Immature natural killer cell (primary cell): ENCODE measurements around the gene PHF23. TPM values are rescaled to one million over a fixed set of nuclear protein-coding genes. Genes with fewer than 3 reads are reported as not detected.
A peak's percentile ranks its signal among the peaks of the same experiment; 100 is the strongest.
"Not testable (repeated sequence)": the region's sequence is repeated elsewhere in the genome, so short reads cannot be mapped to it uniquely, and the experiment has no call there.

ENCODE experiments used
- DNase-seq, 3 donors: peaks; one replicate each; pipeline ENCODE4 v3.0.0; 2022; ENCODE audit warnings: mixed read lengths in 1 of 3
- H3K27ac Mint-ChIP-seq, 6 donors: one replicate each; pipeline ENCODE4 v1.8.0; 2020; ENCODE audit warnings: mixed read lengths in 6 of 6, mild to moderate bottlenecking in 5 of 6, inconsistent platforms in 4 of 6, moderate library complexity in 3 of 6
- H3K27me3 Mint-ChIP-seq, 3 donors: one replicate each; pipeline ENCODE4 v1.8.0; 2020 to 2021; ENCODE audit warnings: low read depth in 3 of 3, mild to moderate bottlenecking in 3 of 3, mixed read lengths in 3 of 3, moderate library complexity in 3 of 3, inconsistent platforms in 1 of 3
- H3K36me3 Mint-ChIP-seq, 3 donors: one replicate each; pipeline ENCODE4 v1.8.0; 2020; ENCODE audit warnings: mixed read lengths in 3 of 3, inconsistent platforms in 2 of 3, mild to moderate bottlenecking in 2 of 3
- H3K4me1 Mint-ChIP-seq, 2 donors: one replicate each; pipeline ENCODE4 v1.8.0; 2020; ENCODE audit warnings: inconsistent platforms in 2 of 2, mild to moderate bottlenecking in 2 of 2, mixed read lengths in 2 of 2, moderate library complexity in 1 of 2
- H3K4me3 Mint-ChIP-seq, 5 donors: one replicate each; pipeline ENCODE4 v1.8.0; 2020; ENCODE audit warnings: mild to moderate bottlenecking in 5 of 5, mixed read lengths in 5 of 5, inconsistent platforms in 3 of 5, moderate library complexity in 3 of 5
- H3K9me3 Mint-ChIP-seq, 6 donors: one replicate each; pipeline ENCODE4 v1.8.0; 2020; ENCODE audit warnings: mild to moderate bottlenecking in 6 of 6, mixed read lengths in 6 of 6, inconsistent platforms in 4 of 6, moderate library complexity in 3 of 6
- polyA plus RNA-seq, 3 donors: library from polyadenylated mRNA; unstranded; fragments of 300-500 nt; fragmentation: Illumina TruSeq; gene quantifications; one replicate each; pipeline ENCODE4 v1.2.3, GENCODE V29; 2021

PHF23 gene
- polyA plus RNA-seq, 3 donors from 2014 or later: 11.9 to 41.4 (median 17.7) TPM

DNA sequence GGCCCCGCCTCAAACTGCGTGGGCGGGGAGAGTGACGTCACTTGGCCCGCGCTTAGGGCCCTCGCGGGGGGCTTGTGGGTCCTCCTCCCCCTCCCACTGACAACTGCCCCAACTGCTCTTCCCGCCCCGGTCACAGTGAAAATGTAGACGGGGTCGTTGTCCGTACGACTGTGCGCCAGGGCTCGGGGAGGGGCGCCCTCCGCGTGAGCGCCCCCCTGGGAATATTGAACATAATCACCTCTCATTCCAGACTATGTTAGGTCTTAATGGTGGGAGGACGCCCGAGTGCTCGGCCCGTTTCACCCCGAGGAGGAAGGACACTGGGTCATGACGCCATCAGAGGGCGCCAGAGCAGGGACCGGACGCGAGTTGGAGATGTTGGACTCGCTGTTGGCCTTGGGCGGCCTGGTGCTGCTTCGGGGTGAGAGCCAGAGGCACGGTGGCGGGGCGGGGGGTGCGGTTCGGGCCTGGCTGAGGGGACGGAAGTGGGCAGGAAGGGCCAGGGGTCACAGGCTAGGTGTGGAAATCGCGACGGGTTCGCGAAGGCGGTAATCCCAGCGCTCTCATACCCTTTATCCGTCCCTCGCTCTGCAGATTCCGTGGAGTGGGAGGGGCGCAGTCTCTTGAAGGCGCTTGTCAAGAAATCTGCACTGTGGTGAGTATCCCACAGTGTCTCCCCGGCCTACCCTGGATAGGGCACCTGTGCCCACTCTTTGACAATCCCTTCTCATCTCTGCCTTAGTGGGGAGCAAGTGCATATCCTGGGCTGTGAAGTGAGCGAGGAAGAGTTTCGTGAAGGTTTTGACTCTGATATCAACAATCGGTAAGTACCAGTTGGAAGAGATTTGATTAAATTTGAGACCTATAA lies 13.2 kb upstream of the PHF23 start, which contains the start of gene ELP5:
ELP5 (plus strand) TSS at position 40 of the 868 bp plus-strand sequence; CDS start at position 376, 336 bp downstream.
- DNase-seq: peak; percentile 90 to 92 (median 91)
- peaks cover 44 to 51% of the 10 kb centered on the region in 2 donors for H3K4me1 Mint-ChIP-seq
- H3K4me3 Mint-ChIP-seq: peak within 1 kb of the TSS; percentile 96 to 98 (median 97)
- peaks cover 11 to 13% (median 12%) of the 10 kb centered on the region in 3 donors for H3K27me3 Mint-ChIP-seq
- H3K27ac Mint-ChIP-seq: peak within 1 kb of the TSS; percentile 99 to 100 (median 100)
- peaks cover 9 to 22% (median 13%) of the 10 kb centered on the region in 3 donors for H3K36me3 Mint-ChIP-seq
- H3K9me3 Mint-ChIP-seq: no peaks in the 10 kb centered on the region

DNA sequence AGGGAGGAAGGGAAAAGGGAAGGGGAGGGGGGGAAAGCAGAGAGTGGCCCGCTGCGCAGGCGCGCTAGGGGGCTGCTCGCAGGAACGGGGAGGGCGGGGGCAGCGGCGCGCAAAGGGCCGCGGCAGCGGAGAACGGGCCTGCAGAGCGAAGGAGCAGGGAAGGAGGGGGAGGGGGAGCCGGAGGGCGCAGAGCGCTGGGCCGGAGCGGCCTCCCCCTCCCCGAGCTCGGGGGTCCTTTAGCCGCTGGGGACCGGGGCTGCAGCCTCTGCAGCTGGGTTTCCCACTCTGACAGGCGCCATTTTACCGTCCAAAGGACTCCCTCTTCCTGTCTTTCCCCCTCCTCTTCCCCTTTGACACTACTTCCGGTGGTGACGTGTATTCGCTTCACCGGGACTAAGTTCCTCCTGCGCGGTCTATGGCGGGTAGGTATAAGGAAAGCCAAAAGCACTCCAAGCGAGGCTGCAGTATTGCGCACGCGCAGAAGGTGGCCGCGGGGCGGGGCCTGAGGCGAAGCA lies 12.5 kb upstream of the PHF23 start, which contains the start of gene CTDNEP1:
CTDNEP1 (minus strand) TSS at position 74 of the 515 bp plus-strand sequence. CDS start 438 bp downstream, outside the sequence.
- peak within 1 kb of the TSS; percentile 99 to 100 (median 100) for H3K27ac Mint-ChIP-seq
- no peaks in the 10 kb centered on the region for H3K9me3 Mint-ChIP-seq
- peaks cover 9 to 20% (median 11%) of the 10 kb centered on the region in 3 donors for H3K36me3 Mint-ChIP-seq
- H3K4me1 Mint-ChIP-seq: peaks cover 43 to 51% of the 10 kb centered on the region in 2 donors
- peaks cover 11 to 13% (median 12%) of the 10 kb centered on the region in 3 donors for H3K27me3 Mint-ChIP-seq
- peak; percentile 99 for DNase-seq
- H3K4me3 Mint-ChIP-seq: peak within 1 kb of the TSS; percentile 96 to 98 (median 97)

DNA sequence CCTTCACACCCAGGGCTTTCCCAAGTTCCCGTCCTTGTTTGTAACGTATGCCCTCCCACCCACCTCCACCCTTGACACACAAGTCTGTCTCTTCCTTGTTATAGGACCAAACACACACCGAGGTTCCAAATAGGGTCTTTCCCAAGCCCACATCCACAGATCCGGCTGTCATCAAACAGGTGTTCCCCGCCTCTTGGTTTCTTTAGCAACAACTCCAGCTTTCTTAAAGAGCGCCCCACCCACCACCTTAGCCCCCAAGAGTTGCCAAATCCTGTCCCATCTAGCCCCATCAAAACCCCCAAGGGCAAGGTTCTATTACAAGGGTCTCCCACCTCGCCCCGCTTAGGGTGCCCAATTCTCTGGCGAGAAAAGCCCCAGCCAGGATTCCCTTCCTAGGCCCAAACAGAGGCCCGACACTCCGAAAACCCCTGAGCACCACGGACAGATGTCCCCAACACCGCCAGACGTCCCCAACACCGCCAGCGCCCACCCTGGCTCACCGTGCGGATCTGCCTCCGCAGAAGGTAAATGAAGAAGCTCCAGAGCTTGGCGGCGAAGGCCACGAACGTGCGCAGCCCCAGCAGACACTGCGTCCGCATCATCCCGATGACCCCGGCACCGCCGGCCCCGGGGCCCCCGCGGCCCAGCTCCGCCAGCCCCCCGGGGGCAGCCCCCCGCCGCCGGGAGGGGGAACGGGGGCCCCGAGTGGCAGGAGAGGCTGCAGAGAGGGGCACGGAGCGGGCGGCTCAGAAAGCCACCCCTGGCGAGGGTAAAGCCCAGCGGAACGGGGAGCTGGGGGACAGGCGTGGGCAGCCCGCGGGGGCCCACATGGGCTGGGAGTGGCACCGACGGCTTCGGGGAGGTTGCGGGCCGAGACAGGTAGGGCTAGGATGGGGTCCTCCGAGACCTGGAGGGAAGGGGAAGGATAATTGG lies 11.7 kb upstream of the PHF23 start:
- DNase-seq: no peak
- H3K36me3 Mint-ChIP-seq: peaks cover 13 to 21% (median 17%) of the 10 kb centered on the region in 3 donors
- peaks cover 11 to 12% (median 11%) of the 10 kb centered on the region in 3 donors for H3K27me3 Mint-ChIP-seq
- no peaks in the 10 kb centered on the region for H3K9me3 Mint-ChIP-seq
- peak overlapping the region; percentile 86 to 100 (median 94) for H3K27ac Mint-ChIP-seq
- H3K4me3 Mint-ChIP-seq: peak overlapping the region; percentile 96 to 98 (median 97)
- H3K4me1 Mint-ChIP-seq: peaks cover 47 to 51% of the 10 kb centered on the region in 2 donors

DNA sequence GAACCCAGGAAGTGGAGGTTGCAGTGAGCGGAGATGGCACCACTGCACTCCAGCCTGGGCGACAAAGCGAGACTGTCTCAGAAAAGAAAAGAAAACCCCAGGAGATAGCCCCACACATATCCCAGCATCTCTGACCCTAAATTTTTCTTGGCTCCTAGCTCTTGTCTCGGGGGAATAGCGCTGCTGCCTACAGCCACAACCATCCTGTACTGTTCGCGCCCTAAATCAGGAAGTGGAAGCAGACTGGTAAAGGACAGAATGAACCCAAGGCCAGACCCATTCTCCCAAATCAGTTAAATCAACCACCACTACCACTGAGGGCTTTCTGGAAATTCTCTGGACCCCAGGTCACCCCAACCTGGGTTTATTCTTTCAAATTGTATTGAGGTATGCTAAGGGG lies 10.6 kb upstream of the PHF23 start:
- DNase-seq: no peak
- peaks cover 47 to 51% of the 10 kb centered on the region in 2 donors for H3K4me1 Mint-ChIP-seq
- no peaks in the 10 kb centered on the region for H3K9me3 Mint-ChIP-seq
- peak overlapping the region in 5 of 6 donors; percentile 49 to 95 (median 64) for H3K27ac Mint-ChIP-seq
- H3K27me3 Mint-ChIP-seq: peaks cover 11 to 12% (median 11%) of the 10 kb centered on the region in 3 donors
- H3K4me3 Mint-ChIP-seq: peak overlapping the region; percentile 91 to 93 (median 91)
- H3K36me3 Mint-ChIP-seq: peaks cover 11 to 22% (median 18%) of the 10 kb centered on the region in 3 donors

DNA sequence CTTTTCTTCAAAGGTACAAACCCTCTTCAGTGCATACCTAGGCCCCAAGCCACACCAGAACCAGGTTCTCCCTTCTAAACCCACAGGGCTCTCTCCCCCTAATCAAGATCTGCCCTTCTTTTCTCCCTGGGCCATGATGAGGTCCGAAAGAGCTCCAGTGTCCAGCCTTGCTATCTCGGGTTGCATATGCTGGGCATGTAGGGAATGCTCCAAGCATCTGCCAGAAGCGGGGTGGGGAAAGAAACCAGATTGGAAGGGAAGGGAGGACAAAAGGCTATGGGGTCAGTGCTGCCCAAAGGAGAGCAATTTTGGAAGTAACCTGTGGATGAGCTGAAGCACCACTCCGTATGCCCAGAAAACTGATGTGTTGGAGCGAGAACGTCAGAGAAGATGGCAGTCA lies 10.0 kb upstream of the PHF23 start:
- H3K36me3 Mint-ChIP-seq: peaks cover 8 to 21% (median 17%) of the 10 kb centered on the region in 3 donors
- H3K27ac Mint-ChIP-seq: peak overlapping the region in 4 of 6 donors; percentile 46 to 70 (median 52)
- peak overlapping the region; percentile 40 to 93 (median 67) for H3K4me3 Mint-ChIP-seq
- no peaks in the 10 kb centered on the region for H3K9me3 Mint-ChIP-seq
- no peak for DNase-seq
- peaks cover 45 to 51% of the 10 kb centered on the region in 2 donors for H3K4me1 Mint-ChIP-seq
- peaks cover 11 to 12% (median 11%) of the 10 kb centered on the region in 3 donors for H3K27me3 Mint-ChIP-seq

DNA sequence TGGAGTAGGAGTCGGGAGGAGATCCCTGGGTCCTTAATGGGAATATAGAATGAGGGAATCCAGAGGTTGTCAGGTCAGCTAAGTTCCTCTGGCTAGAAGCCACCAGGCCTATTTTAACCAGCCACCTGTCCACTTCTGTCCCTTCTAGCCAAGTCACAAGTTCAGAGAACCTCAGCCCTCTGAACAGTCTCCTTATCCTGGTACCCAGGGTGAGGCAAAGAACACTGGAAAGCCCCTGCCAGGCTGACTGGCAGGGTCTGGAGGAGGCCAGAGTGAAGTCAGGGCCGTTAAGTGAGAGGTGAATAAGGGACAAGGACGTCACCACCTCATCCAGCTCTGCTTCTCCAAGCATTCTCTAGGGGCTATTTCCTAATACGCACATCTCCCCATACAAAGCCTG lies 9.5 kb upstream of the PHF23 start:
- Mint-ChIP-seq H3K4me1 (peaks cover 42 to 47% of the 10 kb centered on the region in 2 donors), H3K27me3 (peaks cover 11 to 12% (median 11%) of the 10 kb centered on the region in 3 donors), H3K4me3 (peak overlapping the region in 2 of 5 donors; percentile 21 to 91), H3K9me3 (no peaks in the 10 kb centered on the region), H3K27ac (peak overlapping the region in 3 of 6 donors; percentile 36 to 54 (median 51)), H3K36me3 (peaks cover 8 to 22% (median 18%) of the 10 kb centered on the region in 3 donors)
- DNase-seq: no peak

DNA sequence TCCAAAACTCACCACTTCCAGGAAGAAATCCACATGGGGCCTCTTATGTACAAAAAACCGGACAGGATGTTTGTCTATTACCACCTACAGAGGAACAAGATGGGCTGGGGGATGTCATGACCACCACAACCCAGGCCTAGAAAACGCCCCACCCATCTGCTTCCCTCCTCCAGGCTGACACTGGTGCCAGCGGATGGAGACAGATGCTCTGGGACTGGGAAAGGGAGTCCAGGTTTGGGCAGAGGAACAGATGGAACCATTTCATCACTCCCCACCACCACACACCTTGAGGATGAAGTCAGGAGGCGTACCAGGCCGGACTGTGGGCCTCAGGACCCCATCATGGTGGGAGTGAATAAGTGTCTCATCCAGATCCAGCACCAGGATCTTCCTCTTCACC lies 7.5 kb upstream of the PHF23 start:
- Mint-ChIP-seq H3K4me3 (no peak overlapping the region), H3K27ac (peak overlapping the region in 1 of 6 donors; percentile 48), H3K9me3 (peaks cover 0 to 2% (median 0%) of the 10 kb centered on the region in 6 donors), H3K36me3 (peaks cover 8 to 20% (median 14%) of the 10 kb centered on the region in 3 donors), H3K4me1 (peaks cover 41 to 47% of the 10 kb centered on the region in 2 donors), H3K27me3 (peaks cover 6 to 17% (median 14%) of the 10 kb centered on the region in 3 donors)
- DNase-seq: no peak

DNA sequence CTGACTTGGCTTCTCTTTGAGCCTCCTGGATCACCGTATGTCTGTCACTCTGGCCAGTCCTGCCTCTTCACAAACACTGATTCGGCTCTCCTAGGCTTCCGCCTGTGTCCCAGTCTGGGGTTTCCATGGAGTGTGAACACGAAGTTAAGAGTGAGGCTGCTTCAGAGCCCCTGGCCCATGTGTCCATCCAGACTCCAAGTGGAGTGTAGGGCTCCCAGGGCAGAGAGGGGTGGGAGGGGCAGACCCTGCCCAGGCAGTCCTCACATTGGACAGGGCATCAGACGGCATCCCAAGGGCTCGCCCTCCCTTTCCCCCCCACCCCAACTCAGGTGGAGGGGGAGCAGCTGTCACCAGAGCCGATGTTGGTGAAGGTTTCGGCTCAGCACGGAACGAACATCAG lies 4.6 kb upstream of the PHF23 start:
- not testable (repeated sequence) for DNase-seq, H3K9me3 Mint-ChIP-seq
- Mint-ChIP-seq H3K4me1 (peaks cover 43 to 47% of the 10 kb centered on the region in 2 donors), H3K27ac (peak overlapping the region in 4 of 6 donors; percentile 72 to 96 (median 82)), H3K36me3 (peaks cover 8 to 28% (median 14%) of the 10 kb centered on the region in 3 donors), H3K27me3 (peaks cover 12 to 27% (median 19%) of the 10 kb centered on the region in 3 donors), H3K4me3 (peak overlapping the region in 3 of 5 donors; percentile 38 to 99 (median 47))

DNA sequence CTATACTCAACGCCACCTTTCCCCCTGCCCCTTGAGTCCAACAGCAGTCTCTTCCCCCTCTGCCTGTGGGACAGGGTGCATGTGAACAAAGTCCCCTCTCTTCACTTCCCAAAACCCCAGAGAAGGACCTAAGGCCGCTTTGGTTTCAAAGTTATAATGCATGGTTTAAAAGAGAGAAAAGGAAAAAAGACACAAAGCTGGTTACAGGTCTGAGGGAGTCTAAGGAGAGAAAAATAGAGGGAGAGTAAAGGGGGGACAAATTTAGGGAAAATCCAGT lies 4.1 kb upstream of the PHF23 start:
- H3K27me3 Mint-ChIP-seq: peaks cover 12 to 29% (median 23%) of the 10 kb centered on the region in 3 donors
- peaks cover 40 to 42% of the 10 kb centered on the region in 2 donors for H3K4me1 Mint-ChIP-seq
- H3K4me3 Mint-ChIP-seq: peak overlapping the region; percentile 98 to 99 (median 98)
- H3K27ac Mint-ChIP-seq: peak overlapping the region; percentile 90 to 100 (median 95)
- H3K9me3 Mint-ChIP-seq: peaks cover 0 to 2% (median 0%) of the 10 kb centered on the region in 6 donors
- peaks cover 8 to 28% (median 14%) of the 10 kb centered on the region in 3 donors for H3K36me3 Mint-ChIP-seq
- DNase-seq: no peak

DNA sequence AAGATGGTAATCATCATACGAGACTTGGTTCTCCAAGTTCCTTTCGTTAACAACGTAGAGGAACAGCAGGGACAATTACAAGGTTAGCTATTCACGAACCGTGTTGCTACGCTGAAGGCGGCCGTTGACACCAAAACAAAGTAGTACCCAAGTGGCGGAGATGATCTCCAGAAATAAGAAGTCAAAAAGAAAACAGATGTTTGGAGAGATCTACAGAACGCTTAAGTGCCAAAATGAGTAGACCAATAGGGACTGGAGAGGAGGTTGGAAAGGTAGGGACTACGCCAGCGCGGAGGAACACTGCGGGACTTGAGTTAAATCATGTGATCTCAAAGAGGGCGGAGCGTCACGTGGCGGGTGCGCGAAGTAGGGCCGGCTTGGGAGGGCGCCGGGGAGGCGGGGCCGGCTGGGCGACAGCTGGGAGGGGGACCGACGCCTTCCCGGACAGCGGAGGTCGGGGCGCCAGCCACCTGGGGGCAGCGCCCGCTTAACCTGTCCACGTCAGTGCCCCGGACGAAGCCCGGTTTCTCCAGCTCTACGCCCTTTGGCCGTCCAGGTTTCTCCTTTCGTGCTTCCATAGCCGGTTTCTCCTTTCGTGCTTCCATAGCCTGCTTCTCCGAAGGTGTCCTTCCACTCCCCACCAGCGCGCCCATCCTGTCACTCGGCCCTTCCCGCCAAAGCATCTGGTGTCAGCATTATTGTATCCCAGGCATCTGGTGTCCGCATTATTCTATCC lies 3.6 kb upstream of the PHF23 start:
- H3K27me3 Mint-ChIP-seq: peaks cover 12 to 29% (median 23%) of the 10 kb centered on the region in 3 donors
- H3K9me3 Mint-ChIP-seq: peaks cover 0 to 2% (median 0%) of the 10 kb centered on the region in 6 donors
- peak overlapping the region; percentile 96 to 100 (median 100) for H3K27ac Mint-ChIP-seq
- H3K4me3 Mint-ChIP-seq: peak overlapping the region; percentile 98 to 99 (median 98)
- H3K4me1 Mint-ChIP-seq: peaks cover 40 to 41% of the 10 kb centered on the region in 2 donors
- peak; percentile 95 to 96 (median 96) for DNase-seq
- peaks cover 8 to 28% (median 14%) of the 10 kb centered on the region in 3 donors for H3K36me3 Mint-ChIP-seq

DNA sequence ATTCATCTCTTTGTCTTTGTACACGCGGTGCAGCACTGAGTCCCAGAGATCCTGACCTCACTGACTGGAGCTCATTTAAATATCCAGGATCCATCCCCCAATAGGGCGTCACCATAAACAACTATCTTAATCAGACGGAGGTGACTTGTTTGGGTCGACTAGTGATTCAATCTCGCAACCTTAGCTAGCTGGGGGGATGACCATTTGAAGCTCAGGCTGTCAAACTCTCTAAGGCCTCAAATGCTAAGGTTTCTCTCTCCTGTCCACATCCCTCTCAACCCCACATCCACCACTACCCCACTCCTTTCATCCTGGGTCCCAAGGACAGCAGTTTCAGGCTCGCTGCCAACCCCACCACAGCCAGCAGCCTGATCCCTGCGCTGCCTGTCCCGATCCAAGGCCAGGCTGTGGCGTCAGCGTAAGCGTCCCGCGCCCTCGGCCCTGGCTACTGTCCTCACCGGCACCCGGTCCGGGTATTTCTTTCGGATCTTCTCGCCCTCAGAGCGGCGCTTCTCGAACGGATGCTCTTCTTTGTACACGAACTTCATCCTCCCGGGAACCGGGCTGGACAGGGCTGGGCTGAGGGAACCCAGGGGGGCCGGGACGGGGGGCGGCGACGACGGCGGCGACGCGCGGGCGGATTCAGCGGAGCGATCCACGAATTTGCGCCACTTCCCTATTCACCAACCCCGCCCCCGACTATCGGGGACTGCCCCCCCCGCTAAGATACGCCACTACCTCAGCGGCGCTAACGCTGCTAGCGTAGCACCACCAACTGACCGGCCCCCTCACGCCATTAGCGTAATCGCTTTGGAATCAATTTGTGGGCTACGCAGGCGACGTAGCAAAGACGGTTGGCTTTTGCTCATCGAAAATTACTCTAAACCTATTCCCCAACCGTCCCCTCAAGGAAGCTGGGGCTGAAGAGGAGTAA lies 2.8 kb upstream of the PHF23 start, which contains the start of gene GABARAP:
GABARAP (minus strand) TSS at position 667 of the 934 bp plus-strand sequence; CDS start at position 548, 119 bp downstream.
- peak within 1 kb of the TSS; percentile 98 to 99 (median 98) for H3K4me3 Mint-ChIP-seq
- H3K27ac Mint-ChIP-seq: peak within 1 kb of the TSS; percentile 96 to 100 (median 100)
- H3K36me3 Mint-ChIP-seq: peaks cover 8 to 30% (median 14%) of the 10 kb centered on the region in 3 donors
- DNase-seq: peak; percentile 92 to 94 (median 94)
- peaks cover 43 to 47% of the 10 kb centered on the region in 2 donors for H3K4me1 Mint-ChIP-seq
- H3K27me3 Mint-ChIP-seq: peaks cover 12 to 29% (median 23%) of the 10 kb centered on the region in 3 donors
- H3K9me3 Mint-ChIP-seq: peaks cover 0 to 2% (median 0%) of the 10 kb centered on the region in 6 donors
